Thyroid gland (tissue), 4 donors: ENCODE measurements around the gene CLCN3.

Source experiments
- POLR2A ChIP-seq, 2 donors: fragments of 450-650 bp; IDR thresholded peaks; one replicate each; pipeline ENCODE4 v1.6.1; 2017; ENCODE audit warnings: antibody characterized with exemption in 2 of 2, mild to moderate bottlenecking in 2 of 2, moderate library complexity in 1 of 2
- TF ChIP-seq, protein P1 (sequence below), 6 experiments: fragments of 200-600 bp in 3 of 6; fragments of 450-650 bp in 3 of 6; sonication (generic) in 3 of 6; IDR thresholded peaks; one replicate each; pipeline ENCODE4 v1.5.1; 2016 to 2019; ENCODE audit warnings: antibody characterized with exemption in 6 of 6, mild to moderate bottlenecking in 2 of 6, inconsistent platforms in 1 of 6, moderate library complexity in 1 of 6

DNA sequence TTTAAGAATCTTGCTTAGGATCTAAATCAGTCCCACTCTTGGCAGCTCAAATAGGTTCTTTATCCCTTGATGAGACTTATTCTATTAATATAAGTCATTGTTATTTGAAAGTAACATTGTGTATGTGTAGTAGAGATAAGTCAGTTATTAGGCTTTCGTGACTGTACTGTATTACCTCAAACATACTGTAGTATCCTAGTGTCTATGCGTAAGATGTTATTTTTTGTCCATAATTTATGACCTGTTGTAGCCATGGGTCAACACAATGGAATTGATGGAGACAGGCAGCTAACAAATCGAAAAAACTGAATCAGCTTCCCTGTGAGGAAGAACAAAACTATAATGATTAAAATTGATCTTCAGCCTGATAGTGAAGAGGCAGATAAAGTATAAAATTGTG, 41.8 kb downstream of the CLCN3 start:
- TF ChIP-seq, protein P1, sequence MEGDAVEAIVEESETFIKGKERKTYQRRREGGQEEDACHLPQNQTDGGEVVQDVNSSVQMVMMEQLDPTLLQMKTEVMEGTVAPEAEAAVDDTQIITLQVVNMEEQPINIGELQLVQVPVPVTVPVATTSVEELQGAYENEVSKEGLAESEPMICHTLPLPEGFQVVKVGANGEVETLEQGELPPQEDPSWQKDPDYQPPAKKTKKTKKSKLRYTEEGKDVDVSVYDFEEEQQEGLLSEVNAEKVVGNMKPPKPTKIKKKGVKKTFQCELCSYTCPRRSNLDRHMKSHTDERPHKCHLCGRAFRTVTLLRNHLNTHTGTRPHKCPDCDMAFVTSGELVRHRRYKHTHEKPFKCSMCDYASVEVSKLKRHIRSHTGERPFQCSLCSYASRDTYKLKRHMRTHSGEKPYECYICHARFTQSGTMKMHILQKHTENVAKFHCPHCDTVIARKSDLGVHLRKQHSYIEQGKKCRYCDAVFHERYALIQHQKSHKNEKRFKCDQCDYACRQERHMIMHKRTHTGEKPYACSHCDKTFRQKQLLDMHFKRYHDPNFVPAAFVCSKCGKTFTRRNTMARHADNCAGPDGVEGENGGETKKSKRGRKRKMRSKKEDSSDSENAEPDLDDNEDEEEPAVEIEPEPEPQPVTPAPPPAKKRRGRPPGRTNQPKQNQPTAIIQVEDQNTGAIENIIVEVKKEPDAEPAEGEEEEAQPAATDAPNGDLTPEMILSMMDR (IDR thresholded peaks at IDR 0.05), result no peak
- TF ChIP-seq POLR2A (IDR thresholded peaks at IDR 0.05), result no peak
